GM18520 (cell line): ENCODE results near the gene TRMO.

ENCODE experiments used
- ATAC-seq: cut with Tn5 transposase; IDR thresholded peaks from one replicate; pipeline ENCODE4 v1.9.1; 2021; ENCODE audit not compliant: unreplicated experiment

TRMO gene

DNA sequence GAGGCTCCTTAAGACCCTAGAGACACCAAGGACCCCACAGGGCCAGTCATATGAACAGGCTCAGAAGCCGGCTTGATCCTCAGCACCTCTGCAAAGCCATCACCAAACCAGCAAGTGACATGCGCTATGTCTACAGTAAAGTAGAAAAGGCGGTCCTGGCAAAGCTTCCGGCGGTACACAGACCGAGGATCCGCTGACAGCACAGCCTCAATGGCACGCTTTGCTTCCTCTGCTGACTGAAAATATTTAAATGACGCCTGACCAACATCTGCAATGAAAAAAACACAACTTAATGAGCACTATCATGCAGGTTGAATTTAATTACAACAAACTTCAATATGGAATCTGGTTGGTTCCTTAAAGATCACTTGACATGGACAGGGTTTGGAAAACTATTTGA lies 17.6 kb downstream of the TRMO start:
- ATAC-seq: no peak

DNA sequence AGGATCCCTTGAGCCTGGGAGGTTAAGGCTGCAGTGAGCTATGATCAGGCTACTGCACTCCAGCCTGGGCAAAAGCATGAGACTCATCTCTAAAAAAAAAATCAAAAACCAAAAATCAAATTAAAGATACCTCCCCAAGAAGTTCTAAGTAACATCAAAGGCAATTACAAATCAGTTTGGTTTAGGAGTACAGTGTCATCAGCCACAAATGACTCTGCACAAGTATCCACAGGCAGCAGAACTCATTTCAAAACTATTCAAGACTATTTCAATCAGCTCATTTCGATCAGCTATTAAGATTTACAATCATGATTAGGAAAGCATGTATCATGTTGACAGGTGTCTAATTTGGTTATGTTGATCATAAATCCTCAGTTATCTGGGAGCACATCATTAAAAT lies 19.1 kb downstream of the TRMO start:
- ATAC-seq: no peak

DNA sequence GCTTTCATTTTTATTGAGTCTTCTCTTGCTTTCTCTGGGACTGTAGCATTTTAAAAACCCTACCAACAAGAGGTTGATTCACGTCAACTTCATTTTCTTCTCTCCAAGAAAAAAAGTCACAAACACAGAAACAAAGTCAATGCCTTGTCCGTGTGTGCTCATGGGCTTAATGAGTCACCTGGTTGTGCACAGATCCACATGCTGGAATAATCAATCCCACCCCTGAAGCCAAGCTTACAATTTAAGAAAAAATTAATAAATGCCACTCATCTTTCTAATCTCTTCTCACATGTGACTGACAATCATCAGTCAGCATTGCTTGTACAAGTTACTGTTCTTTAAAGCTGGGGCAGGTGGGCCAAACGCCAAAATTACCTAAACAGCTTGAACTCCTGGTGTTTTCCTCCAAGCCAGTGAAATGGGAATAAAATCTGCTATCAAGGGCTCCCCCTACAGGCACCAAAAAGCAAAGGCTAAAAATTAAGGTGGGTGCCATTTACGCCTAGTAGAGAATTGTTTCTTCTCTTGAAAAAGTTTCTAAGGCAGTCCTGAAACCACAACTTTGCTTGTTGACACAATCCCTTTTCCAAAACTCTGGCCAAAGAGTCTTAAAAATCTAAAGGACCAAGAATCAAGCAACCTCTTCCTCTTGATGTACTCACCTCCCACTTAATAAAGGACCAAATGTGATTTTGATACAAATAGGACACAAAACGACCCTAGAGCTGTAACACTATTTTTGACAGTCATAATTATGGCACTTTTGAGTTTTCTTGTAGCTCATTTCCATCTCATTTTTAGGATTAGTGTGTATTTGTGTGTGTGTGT lies 21.3 kb downstream of the TRMO start:
- no peak for ATAC-seq

DNA sequence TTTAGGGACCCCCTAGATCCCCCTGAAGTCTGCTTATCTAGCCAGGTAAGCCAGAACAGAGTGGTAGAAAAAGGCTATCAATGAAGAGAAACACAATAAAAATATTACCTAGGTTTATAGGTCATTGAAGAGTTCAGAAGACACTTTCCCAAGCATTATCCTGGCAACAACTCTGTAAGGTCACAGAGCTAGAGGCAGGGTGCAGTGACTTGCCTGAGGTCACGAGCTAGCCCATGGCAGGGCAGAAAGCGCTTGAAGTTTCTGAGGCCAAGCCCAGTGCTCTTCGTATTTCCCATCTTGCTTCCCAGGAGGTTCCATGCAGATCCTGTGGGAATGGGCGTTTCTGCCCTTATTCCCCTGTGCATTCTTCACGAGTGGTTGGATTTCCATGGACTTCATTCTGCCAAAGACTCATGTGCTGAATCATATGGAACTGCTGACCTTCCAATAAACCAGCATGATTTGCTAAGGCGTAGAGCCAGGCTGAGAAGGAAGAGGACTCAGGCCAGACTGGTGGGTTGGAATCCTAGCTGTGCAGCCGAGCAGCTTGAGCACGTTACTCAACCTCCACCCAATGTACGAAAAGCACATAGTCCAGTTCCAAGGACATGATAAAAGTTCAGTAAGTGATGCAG lies 22.1 kb downstream of the TRMO start:
- ATAC-seq: no peak

DNA sequence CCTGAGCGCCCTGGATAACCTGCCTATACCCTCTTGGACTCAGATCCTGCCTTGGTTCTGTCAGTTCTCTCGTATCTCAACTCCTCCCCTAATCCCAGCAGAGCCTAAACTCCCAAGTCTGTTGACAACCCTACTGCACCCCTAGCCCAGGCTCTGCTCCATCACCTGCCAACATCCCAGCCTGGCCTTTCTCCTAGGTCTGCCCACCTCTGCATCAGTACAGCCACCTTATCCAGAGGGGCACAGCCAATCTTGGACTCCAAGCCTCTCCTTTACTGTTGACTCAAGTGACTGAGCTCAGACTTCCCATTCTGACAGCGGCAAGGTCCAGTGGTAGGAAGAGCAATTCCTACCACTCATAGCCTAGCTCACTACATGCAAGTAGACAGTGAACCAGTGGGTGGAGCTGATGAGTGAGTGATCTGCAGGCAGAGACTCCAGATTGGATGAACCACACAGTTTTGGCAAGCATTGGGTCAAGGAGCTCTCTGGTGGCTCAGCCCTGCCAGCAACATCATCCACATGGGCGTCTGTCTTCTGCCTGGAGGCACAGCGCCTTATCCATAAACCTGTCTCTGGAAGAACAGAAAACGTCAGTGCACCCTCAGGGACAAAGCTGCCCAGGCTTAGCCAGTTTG lies 26.5 kb downstream of the TRMO start:
- no peak for ATAC-seq

DNA sequence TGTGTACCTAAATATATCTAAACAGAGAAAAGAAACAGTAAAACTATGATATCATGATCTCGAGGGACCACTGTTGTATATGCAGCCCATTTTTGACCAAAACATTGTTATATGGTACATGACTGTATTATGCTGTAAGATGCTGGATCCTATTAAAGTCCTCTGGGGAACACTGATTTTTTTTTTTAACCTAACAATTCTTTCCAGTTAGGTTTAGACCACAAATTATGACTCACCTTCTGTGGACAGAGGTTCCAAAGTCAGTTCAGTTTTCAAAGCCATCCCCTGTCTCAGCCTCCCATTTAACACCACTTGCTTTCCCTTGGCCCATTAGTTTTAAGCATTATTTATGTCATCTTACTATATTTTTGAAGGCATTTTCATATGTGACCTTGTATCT lies 27.1 kb downstream of the TRMO start:
- no peak for ATAC-seq

DNA sequence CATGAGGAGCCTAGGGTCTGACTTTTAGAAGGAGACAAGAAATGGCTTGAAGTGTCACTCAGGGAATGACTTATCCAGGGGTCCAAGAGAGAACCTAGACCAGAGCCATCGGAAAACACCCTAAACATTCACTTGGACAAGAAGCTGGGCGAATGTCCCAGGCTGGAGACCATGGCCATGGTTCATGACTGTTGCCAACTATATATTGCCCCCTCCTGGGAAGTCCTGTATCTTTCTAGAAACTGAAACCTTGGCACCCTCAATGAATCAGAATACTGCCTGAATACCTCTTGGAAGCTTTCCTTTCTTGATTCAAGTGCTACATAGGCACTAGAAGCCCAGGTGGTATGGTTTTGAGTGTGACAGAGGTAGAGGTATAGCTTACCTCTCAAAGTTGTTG lies 29.9 kb downstream of the TRMO start:
- no peak for ATAC-seq

DNA sequence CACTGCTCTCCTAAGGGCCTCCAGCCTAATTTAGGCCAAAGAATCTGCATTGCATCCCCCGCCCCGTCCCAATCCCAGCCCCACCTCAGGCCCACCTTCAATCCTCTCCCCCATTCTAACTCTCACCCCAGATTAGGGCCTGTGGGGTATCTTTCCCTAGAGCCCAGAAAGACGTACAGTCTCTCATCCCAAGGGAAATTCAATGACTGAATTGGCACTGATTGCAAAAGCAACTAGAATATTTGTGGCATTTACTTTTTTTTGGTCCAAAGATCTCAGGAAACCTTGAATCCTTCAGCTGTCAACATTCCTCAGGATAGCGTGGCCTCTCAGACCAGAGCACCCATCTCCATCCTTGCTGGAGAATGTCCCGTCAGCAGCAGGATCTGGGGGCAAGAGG lies 30.6 kb downstream of the TRMO start:
- ATAC-seq: no peak

DNA sequence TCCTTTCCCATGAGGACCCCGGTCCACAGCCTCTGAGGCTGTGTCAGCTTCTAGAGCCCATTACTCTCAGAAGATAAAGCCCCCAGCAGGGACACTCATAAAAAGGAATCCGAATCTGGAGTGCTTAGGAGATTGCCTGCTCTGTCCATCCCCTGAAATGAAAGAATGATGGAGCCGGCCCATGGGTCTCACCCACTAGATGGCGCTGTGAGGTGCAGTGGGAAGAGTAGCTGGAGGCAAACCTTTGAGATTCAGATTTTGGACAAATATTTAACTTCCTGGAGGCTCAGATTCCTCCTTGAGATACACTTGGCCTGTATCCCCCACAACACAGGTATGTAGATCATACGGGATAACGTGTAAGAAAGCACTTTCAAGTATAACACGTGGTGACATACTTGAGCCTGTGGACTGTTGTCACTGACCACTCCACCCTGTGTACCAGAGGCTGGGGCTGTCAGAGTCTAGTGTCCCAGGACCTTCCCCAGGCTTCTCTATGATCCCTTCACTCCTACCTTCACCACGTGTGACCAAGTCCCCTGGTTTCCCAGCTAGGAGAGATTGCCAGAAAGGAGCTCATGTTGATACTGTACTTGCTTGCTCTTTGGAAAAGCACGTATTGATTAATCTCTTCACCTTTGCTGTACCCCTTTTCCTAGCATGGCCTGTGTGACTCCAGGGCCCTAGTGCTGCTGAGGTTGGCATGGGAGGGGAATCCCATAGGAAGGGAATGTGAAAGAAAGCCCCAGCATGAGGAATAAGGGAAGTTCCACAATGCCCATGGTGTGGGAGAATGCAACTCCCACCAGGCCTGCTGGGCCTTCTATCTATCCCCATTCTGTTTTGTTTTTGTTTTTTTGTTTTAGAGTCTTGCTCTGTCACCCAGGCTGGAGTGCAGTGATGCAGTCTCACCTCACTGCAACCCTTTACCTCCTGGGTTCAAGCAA lies 32.1 kb downstream of the TRMO start:
- ATAC-seq: no peak

DNA sequence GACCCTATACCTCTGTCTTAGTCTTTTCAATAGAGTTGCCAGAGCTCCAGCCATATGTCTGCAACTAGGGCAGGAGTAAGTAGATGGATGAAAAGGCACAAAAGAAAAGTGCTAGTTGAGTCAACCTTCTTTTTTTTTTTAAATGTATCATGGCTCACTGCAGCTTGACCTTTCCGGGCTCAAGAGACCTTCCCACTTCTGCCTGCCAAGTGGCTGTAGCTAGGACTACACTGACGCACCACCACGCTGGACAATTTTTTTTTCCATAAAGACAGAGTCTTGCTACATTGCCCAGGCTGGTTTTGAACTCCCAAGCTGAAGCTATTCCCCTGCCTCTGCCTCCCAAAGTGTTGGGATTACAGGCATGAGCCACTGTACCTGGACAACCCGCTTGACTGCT lies 42.0 kb downstream of the TRMO start:
- no peak for ATAC-seq

DNA sequence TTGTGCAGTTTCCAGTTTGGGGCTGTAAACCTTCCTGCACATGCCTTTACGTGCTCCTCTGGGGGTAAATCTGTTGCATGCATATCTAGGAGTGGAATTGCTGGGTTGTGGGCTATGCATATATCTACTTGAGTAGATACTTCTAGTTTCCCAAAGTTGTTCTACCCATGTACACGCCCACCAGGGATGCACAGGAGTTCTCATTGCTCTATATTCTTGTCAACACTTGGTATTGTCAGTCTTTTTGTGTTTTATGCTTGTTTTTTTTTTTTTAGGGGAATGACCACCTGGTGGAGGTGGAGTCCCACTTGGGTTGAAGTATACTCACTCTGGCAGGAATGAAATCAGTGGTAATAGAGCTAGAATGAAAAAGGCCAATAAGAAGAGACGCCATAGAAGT lies 46.2 kb downstream of the TRMO start:
- no peak for ATAC-seq

DNA sequence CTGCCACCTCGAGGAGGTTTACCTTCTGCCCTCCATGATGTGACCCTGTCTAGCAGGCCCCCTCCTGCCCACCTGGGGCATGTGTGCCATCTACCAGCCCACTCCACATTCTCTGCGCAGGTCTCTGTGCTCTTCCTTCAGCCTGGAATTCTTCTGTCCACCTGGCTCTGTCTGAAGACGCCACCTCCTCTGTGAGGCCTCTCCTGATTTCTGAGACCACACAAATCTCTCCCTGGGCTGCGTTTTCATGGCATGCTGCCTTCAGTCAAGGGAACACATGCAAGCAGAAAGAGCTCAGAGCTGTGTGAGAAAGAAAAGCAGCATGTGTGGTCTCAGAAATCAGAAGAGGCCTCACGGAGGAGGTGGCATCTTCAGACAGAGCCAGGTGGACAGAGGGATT lies 47.2 kb downstream of the TRMO start:
- no peak for ATAC-seq

DNA sequence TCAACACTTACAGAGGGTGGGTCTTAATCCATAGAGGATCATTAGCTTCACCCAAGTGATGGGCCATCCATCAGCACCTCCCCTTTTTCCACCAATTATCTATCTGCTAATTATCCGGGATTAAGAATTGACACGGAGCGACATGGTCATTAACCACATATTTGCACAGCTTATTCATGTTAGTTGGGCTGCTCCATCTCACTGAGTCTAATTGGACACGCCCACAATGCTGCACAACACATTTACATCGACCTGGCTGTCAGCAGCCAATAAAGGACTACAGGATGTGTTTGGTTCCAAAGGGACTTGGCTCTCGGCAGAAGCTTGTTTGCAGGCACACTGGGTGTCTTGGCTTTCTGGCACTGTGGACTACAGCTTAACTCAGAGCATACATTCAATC lies 47.7 kb downstream of the TRMO start:
- ATAC-seq: no peak

DNA sequence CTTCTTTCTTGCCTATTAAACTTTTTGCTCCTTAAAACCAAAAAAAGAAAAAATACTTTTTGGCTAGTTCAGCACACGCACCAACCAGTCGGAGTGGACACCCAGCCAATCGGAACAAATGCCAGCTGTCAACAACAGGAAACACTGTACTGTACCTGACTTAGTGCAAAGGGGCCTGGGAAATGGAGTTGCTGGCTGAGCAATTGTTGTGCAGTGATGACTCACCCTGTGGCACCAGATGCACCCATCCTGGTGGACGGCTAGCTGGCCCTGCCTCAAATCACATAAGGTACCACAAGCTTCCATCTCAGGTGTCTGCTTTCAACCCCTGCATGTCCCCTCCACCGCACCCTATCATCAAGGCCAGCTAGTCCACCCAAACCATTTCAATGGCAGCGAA lies 48.4 kb downstream of the TRMO start:
- no peak for ATAC-seq

DNA sequence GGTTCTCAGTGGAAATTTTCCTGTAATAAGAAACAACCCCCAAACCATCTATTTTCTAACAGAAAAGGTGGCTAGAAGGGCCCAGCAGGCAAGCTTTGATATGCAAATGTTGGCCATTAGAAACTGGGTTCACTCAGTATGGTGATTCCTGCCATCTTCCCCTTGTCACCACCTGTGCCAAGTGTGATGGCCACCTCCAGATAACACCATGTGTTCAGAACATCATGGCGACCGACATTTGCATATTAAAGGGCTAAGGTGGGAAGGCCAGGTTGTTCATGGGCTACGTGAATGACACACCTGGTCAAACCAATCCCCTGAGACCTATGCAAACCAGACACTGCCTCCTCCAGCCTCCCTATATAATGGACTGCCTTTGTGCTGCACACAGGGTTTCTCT lies 48.9 kb downstream of the TRMO start:
- ATAC-seq: no peak

DNA sequence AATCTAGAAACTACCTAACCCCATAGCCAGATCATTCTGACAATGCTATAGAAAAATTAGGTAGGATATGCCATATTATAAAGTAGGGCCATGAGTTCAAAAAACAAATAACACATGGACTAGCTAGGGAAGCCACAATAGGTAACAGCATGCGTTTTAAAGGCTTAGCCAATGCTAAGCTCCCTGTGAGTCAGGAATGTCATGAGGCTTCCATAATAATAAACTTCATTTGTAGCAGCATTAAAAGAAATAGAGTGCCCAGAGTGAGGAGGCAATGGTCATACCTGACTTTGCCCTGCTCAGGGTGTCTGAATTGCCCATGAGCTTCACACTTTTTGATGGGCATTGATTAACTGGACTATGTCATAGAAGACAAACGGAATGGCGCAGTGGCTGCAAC lies 53.4 kb downstream of the TRMO start:
- ATAC-seq: no peak

DNA sequence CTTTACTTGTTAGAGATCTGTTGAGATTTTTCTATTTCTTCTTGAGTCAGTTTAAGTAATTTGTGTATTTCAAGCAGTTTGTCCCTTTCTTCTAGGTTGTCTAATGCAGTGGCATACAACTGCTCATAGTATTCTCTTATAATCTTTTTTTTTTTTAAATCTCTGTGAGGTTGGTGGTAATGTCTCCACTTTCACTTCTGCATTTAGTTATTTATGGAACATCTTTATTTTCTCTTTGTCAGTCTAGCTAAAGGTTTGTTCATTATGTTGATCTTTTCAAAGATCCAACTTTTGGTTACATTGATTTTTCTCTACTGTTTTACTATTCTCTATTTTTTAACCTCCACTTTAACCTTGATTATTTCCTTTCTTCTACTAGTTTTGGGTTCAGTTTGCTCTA lies 55.5 kb downstream of the TRMO start:
- no peak for ATAC-seq

DNA sequence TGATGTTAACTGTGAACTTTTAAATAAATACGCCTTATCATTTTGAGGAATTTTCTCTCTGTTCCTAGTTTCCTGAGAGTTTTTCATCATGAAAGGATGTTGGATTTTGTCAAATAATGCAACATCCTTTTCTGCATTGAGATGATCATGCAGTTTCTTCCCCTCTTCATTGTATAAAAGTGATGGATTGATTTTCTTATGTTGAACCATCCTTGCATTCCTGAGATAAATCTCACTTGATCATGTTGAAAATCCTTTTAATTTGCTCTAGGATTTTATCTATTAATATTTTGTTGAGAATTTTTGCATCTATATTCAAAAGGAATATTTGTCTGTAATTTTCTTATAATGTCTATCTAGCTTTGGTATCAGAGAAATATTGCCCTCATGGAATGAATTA lies 56.0 kb downstream of the TRMO start:
- ATAC-seq: no peak

DNA sequence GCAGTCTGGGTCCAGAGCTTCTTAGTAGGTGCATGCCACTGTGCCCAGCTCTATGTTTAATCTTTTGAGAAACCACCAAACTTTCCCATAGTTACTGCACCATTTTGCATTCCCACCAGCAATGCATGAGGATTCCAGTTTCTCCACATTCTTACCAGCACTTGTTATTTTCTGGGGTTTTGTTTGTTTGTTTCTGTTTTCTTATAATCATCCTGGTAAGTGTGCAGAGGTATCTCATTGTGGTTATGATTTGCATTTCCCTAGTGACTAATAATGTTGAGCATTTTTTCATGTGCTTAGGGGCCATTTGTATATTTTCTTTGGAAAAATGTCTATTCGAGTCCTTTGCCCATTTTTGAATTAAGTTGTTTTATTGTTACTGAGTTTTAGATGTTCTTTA lies 57.9 kb downstream of the TRMO start:
- no peak for ATAC-seq

DNA sequence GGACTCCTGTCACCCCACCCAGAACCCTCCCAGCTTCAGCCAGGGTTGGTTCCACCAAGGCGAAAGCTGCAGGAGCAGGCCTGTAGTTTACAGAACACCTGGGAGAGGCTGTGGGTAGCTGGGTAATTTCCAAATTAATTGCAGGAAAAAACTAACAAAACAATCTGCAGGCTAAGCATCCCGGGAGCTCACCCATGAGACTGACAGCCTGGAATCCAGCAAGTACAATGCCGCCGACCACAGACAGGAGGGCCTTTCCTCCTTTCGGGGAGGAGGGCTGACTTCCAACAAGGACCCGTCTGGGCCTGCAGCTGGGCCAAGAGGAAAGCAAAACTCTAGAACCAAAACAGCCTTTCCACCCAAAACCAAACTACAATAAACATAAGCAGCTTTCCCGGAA lies 59.0 kb downstream of the TRMO start:
- ATAC-seq: no peak

DNA sequence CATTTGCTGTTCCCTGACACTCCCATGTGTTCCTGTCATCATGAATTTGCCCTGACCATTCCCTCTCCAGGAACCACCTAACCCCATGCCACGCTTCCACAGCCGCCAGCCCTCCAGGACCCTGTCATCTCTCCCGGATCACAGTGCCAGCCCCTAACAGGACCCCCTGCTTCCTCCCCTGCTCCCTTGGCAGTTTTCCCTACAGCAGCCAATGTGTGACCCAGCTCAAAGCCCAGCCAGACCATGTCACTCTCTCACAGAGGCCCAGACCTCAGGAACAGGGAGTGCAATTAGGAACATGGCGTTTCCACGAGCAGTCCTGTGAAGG lies 61.2 kb downstream of the TRMO start:
- no peak for ATAC-seq
